Hematopoietic multipotent progenitor cell treated with erythropoietin and hydrocortisone succinate and interleukin-3 and kit ligand, for 8 days (in vitro differentiated cells): ENCODE measurements around the gene HAUS5.
A peak's percentile ranks its signal among the peaks of the same experiment; 100 is the strongest.
"Not testable (repeated sequence)": the region's sequence is repeated elsewhere in the genome, so short reads cannot be mapped to it uniquely, and the experiment has no call there.

Experiments
- DNase-seq: peaks from one replicate; pipeline ENCODE4 v3.0.0-alpha.2; 2015

The HAUS5 gene, protein sequence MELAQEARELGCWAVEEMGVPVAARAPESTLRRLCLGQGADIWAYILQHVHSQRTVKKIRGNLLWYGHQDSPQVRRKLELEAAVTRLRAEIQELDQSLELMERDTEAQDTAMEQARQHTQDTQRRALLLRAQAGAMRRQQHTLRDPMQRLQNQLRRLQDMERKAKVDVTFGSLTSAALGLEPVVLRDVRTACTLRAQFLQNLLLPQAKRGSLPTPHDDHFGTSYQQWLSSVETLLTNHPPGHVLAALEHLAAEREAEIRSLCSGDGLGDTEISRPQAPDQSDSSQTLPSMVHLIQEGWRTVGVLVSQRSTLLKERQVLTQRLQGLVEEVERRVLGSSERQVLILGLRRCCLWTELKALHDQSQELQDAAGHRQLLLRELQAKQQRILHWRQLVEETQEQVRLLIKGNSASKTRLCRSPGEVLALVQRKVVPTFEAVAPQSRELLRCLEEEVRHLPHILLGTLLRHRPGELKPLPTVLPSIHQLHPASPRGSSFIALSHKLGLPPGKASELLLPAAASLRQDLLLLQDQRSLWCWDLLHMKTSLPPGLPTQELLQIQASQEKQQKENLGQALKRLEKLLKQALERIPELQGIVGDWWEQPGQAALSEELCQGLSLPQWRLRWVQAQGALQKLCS

DNA sequence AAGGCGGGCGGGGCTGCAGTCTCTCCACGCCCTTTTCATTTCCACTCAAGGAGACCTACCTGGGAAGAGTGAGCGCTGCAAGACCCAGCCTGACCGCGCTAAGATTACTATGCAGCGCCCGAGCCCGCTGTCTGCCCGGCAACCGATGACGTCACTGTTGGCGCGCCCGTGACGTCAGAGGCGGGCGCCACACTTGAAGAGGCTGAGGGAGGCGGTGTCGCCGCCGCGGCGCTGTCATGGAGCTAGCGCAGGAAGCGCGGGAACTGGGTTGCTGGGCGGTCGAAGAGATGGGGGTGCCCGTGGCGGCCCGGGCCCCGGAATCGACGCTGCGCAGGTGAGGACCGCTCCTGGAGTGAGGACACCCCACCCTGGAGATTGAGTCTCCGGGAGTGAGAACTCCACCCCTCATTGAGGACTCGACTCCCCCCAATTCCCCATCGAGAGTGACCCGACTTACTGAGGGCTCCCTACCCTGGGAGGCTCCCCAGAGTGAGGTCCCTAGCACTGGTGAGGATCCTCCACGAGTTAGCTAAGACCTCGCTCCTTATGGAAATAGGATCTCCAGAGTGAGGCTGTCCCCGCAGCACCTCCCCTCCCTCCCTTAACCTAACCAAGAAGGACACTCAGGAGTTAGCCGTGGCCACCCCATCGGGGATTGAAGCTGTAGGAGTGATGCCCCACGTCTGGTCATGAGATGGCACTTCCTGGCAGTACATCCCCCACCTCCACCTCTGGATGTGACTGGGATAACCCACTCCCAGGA lies at the start of gene HAUS5:
HAUS5 (plus strand) TSS at position 177 of the 763 bp plus-strand sequence; CDS start at position 237, 60 bp downstream.
- peak; percentile 92 for DNase-seq

DNA sequence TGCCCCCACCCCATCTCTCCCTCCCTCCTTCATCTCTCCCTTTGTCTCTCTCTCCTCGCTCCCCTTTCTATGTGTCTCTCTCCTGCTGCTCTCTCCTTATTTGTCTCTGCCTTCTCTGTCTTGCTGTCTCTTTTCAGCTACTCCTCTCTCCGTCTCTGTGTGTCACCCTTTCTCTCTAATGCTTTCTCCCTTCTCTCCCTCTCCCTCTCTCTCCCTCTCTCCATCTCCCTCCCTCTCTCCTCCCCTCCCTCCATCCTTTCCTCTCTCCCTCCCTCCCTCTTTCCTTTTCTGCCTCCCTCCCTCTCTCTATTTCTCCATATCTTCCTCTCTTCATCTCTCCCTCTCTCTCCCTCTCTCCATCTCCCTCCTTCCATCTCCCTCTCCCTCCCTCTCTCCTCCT lies 49.8 kb upstream of the HAUS5 start:
- DNase-seq: no peak

DNA sequence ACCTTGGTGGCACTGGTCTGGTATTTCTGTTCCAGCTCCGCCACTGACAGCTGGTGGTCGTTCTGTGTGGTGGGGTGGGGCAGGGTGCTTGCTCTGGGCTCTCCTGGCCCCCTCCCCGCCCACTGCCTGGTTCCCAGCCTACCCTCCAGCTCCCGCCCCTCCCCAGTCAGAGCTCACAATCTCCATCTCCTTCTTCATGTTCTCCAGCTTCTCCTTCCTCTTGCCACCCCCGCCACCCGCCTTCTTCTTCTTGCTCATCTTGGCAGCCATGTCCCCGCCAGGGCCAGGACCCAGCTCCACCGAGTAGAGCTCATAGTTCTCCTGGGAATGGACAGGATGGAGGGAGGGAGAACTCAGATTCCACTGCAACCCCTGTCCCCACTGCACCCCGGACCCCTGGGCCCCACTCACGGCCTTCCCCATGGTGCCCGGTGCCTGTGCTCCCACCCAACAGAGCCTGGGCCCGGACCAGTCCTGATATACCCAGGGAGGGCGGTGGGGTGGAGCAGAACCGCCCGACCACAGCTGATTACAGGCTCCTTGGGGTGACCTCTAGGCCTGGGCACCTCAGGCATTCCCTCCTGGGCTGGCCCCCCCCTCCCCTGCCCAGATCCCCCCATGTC lies 49.2 kb upstream of the HAUS5 start, which contains the start of gene ATP4A:
ATP4A (minus strand) TSS at position 452 of the 623 bp plus-strand sequence; CDS start at position 423, 29 bp downstream.
- no peak for DNase-seq

DNA sequence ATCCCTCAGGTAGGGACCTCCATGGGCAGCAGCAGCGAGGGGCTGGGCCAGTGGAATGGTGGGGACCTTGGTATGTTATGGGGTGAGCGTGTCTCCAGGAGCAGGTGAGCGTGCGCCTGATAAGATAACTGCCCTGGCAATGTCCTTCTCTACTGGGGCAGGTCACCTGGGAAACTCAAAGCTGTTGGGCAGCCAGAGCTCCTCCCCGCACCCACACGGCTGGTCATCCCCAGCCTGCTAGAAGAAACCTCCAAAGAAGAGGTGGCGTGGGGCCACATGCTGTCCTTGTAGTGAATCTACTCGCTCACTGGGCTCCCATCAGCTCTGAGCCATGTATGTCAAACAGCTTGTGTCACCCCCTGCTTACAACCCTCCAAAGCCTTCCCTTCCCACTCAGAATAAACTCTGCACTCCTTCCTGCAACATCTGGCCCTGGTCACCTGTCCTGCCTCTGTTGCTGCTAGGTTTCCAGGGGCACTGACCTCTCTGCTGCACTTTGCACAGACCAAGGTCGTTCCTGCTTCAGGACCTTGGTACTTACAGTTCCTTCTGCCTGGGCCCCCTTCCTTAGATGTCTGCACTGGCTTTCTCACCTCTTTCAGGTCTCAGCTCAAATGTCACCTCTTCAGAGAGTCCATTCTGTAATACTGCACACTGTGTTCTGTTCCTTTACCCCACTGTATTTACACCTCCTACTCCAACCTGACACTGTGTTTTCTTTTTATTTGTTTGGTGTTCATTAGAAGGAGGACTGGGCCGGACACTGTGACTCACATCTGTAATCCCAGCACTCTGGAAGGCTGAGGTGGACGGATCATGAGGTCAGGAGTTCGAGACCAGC lies 47.3 kb upstream of the HAUS5 start:
- no peak for DNase-seq

DNA sequence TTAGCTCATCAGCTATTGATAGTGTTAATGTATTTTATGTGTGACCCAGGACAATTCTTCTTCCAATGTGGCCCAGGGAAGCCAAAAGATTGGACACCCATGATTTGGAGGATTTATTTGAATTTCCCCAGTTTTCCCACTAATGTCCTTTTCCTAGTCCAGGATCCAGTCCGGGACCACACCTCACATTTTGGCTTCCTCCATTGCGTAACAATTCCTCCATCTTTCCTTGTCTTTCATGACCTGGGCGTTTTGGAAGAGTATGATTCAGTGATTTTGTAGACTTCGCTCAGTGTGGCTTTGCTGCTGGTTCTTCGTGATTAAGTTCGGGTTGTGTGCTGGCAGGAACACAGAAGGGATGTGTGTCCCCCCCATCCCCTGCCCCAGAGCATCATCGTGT lies 45.8 kb upstream of the HAUS5 start:
- DNase-seq: no peak

DNA sequence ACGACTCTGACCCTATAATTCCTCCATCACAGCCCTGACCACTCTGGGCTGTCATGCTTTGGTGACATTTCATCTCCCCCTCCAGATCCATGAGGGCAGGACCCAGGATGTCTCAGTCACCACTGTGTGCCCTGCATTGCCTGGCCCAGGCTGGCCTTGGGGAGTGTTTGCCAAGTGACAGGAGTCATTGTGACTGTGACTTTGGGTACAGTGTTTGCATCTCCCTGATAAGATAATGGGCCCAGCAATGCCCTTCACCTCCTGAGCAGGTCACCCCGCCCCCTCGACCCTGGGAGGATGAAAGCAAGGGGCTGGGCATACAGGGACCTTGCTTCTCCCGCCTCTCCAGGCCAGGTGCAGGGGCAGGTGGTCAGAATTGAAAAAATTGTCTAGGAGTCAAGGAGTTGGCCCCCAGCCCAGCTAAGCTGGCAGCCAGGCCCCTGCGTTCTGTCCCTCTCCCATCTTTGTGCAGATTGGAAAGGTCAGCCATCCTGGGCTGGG lies 43.2 kb upstream of the HAUS5 start:
- no peak for DNase-seq

DNA sequence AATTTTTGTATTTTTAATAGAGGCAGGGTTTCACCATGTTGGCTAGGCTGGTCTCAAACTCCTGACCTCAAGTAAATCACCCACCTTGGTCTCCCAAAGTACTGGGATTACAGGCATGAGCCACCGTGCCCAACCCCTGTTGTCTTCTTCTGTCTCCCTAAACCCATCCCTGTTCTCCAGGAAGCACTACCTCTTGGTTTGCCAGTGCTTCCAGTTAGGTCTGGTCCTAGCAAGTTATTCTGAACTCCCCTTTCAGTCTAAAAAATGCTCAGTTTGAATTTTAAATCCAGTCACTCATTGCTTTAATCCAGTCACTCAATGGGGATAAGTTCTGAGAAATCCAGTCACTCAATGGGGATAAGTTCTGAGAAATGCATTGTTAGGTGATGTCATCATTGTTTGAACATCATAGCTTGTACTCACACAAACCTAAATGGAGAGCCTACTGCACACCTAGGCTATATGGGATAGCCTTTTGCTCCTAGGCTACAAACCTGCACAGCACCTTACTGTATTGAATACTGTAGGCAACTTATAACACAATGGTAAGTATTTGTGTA lies 41.0 kb upstream of the HAUS5 start:
- DNase-seq: no peak

GRCh38 chr19:35577918-35578317 lies 34.6 kb upstream of the HAUS5 start:
- no peak for DNase-seq

DNA sequence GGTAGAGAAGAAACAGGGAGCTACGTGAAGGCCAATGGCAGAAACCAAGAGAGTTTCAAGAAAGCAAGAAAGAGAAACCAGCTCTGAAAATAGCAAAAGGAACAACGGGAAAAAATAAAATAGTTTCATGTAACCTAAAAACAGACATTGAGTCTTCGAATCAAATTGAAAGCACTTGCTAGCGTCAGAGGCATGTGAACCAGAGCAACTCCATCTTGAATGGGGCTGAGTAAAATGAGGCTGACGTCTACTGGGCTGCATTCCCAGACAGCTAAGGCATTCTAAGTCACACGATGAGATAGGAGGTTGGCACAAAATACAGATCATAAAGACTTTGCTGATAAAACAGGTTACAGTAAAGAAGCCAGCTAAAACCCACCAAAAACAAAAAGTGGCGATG lies 33.8 kb upstream of the HAUS5 start:
- no peak for DNase-seq

DNA sequence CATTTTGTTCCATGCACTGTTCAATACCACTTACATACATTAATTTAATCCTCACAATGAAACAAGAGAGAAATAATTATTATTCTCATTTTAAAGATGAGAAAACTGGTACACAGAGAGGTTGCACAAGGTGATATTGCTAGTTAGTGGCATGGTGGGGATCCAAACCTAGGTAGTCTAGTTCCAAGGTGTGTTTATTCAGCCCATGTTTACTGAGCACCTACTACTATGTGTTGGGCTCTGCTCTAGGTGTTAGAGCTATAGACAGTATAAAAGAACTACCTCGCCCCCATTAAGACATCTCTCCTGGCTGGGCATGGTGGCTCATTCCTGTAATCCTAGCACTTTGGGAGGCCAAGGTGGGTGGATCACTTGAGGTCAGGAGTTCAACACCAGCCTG lies 29.8 kb upstream of the HAUS5 start:
- DNase-seq: no peak

- peak; percentile 22 for DNase-seq
Measured at GRCh38 chr19:35585848-35586247, 26.7 kb upstream of the HAUS5 start, which contains the start of gene PMIS2. Gene PMIS2, plus strand, starts transcription at chr19:35586173. Its CDS starts 87 bp downstream, at chr19:35586260.

DNA sequence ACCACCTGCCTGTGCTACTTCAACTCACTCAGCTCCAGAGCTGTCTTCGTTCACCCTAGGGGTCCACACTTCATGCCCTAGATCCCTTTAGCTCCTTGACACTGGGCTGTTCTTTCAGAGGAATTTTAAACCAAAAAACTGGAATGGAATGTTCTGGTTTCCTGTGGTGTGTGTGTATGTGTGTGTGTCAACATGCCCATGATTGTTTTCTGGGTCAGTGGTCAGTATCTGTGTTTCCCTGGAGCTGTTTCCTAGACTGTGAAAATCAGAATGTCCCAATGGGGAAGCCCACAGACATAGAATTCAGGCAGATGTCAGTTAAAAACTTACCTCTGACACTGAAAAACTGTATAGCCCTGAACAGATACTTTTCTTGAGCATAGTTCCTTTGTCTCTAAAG lies 25.2 kb upstream of the HAUS5 start:
- DNase-seq: no peak

DNA sequence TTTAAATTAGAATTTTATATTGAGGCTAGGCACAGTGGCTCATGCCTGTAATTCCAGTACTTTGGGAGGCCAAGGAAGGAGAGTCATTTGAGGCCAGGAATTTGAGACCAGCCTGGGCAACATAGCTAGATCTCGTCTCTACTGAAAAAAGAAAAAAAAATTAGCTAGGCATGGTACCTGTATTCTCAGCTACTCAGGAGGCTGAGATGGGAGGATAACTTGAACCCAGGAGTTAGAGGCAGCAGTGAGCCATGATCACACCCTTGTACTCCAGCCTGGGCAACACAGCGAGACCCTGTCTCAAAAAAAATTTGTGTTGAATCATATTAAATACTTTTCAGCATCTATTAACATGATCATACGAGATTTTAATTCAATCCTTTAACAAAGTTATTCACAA lies 21.7 kb upstream of the HAUS5 start:
- no peak for DNase-seq

- DNase-seq: peak; percentile 49
Measured at GRCh38 chr19:35592226-35592625, 20.3 kb upstream of the HAUS5 start.

- DNase-seq: not testable (repeated sequence)
Measured at GRCh38 chr19:35595026-35595425, 17.5 kb upstream of the HAUS5 start.

DNA sequence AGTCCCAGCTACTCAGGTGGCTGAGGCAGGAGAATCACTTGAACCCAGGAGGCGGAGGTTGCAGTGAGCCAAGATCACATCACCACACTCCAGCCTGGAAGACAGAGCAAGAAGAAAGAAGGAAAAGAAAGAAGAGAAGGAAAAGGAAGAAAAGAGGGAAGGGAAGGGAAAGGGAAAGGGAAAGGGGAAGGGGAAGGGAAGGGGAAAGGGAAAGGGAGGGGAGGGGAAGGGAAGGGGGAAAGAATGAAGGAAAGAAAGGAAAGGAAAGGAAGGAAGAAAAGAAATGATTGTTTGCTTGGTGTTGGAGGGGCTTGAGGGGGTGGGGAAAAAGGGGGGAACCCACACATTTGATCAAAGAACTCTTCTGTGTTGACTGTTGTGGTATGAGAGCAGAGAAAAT lies 16.6 kb upstream of the HAUS5 start:
- DNase-seq: no peak

DNA sequence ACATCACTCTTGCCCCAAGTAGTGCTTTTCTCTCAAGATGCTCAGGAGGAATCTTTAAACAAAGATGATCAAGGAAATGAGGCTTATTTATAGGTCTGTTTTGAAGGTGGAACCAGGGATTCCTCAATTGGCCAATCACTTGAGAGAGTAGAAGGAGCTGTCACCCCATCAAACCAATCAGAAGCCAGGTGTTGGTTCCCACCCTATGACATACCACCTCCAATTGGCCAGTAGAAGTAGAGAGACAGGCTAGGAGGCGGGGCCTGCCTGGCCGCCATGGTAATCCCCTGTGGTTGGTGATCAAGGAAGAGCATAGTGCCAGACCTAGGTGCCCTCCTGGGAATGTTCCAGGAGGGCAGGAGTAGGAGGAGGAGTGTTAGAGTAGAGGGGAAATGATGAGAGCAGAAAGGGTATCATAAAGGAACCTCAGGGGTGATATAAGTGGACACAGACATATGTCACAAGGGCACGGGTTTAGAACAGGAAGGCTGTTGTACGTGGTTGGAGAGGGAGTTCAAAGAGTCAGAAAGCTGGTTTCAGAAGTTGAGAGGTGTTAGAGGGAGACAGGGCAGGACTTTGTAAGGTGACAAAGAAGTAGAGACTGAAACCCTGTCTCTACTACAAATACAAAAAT lies 16.1 kb upstream of the HAUS5 start:
- peak; percentile 34 for DNase-seq

- DNase-seq: no peak
Measured at GRCh38 chr19:35601971-35602370, 10.6 kb upstream of the HAUS5 start.

- DNase-seq: not testable (repeated sequence)
Measured at GRCh38 chr19:35604436-35604835, 8.1 kb upstream of the HAUS5 start.

GRCh38 chr19:35607170-35607569 lies 5.4 kb upstream of the HAUS5 start:
- not testable (repeated sequence) for DNase-seq

DNA sequence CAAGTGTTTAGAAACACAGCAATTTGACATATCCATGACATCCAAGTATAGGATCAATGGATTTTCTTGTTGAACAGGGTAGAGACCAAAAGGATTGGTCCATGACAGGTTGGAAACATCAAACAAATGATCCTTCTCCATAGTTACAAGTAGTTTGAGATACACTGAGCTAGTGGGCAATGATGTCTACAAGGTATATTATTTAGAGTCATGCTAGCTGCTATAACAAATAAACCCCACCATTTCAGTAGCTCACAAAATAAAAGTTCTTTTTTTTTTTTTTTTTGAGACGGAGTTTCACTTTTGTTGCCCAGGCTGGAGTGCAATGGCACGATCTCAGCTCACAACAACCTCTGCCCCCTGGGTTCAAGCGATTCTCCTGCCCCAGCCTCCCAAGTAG lies 4.9 kb upstream of the HAUS5 start:
- DNase-seq: no peak
